Fibroblast of mammary gland (primary cell): ENCODE results near the gene KIAA0513.
A peak's percentile ranks its signal among the peaks of the same experiment; 100 is the strongest.

ENCODE experiments used
- DNase-seq: peaks from one replicate; pipeline ENCODE4 v3.0.0-alpha.2; 2010; ENCODE audit warnings: low read depth
- H3K4me3 ChIP-seq: 2 replicates; pipeline ENCODE4 v1.5.1; 2011; ENCODE audit warnings: low read depth, mild to moderate bottlenecking, low read length, moderate library complexity; ENCODE audit not compliant: control insufficient read depth
- CTCF ChIP-seq: conservative IDR thresholded peaks from 2 replicates; pipeline ENCODE4 v1.5.1; 2011; ENCODE audit warnings: low read depth, low read length, inconsistent platforms; ENCODE audit not compliant: control insufficient read depth, insufficient read depth

The KIAA0513 gene

GRCh38 chr16:85082173-85083050 lies 54.8 kb downstream of the KIAA0513 start:
- no peak for DNase-seq
- H3K4me3 ChIP-seq, result no peak overlapping the region
- no peak for TF ChIP-seq CTCF

- TF ChIP-seq CTCF, result no peak
- no peak overlapping the region for H3K4me3 ChIP-seq
- DNase-seq, result no peak
Observed at GRCh38 chr16:85083051-85083639, 55.5 kb downstream of the KIAA0513 start.

- no peak for TF ChIP-seq CTCF
- no peak overlapping the region for H3K4me3 ChIP-seq
- DNase-seq, result no peak
Observed at GRCh38 chr16:85084841-85085510, 57.4 kb downstream of the KIAA0513 start.

GRCh38 chr16:85085721-85086120 lies 58.1 kb downstream of the KIAA0513 start:
- H3K4me3 ChIP-seq, result no peak overlapping the region
- TF ChIP-seq CTCF, result no peak
- DNase-seq, result no peak

GRCh38 chr16:85086347-85087291 lies 59.0 kb downstream of the KIAA0513 start:
- H3K4me3 ChIP-seq, result no peak overlapping the region
- peak; percentile 78 for TF ChIP-seq CTCF
- DNase-seq, result peak; percentile 71
